Measurements from ENCODE around the gene RAPGEF3. TPM values are rescaled to one million over a fixed set of nuclear protein-coding genes. Genes with fewer than 3 reads are reported as not detected.

RAPGEF3 gene
- total and polyA plus RNA-seq, 2 of the 8 experiments (the other 6 are each of a cell fraction or from before 2014, with no cell fraction given): 5.0 to 9.4 TPM

DNA sequence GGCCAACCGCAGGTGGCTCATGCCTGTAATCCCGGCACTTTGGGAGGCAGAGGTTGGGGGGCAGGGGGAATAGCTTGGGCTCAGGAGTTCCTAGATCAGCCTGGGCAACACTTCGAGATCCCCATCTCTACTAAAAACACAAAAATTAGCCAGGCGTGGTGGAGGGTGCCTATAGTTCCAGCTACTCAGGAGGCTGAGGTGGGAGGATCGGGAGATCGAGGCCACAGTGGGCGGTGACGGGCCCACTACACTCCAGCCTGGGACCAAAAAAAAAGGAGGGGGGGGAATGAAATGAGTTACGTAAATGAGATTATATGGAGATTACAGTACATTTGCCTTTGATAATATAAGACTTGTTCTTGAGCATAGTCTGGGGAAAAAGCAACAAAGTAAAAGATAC lies 54.0 kb downstream of the RAPGEF3 start (continued):
- TF ChIP-seq CTCF (IDR thresholded peaks at IDR 0.05; ENCODE audit: control extremely low read depth in 1 of 3, insufficient read depth in 1 of 3, low read depth in 1 of 3, low read length in 3 of 3): no peak
- no peak for TF ChIP-seq MAFK (IDR thresholded peaks at IDR 0.05; ENCODE audit: low read depth, low read length)
- no peak for TF ChIP-seq TAF1 (IDR thresholded peaks at IDR 0.05; ENCODE audit: low read depth, low read length)
- TF ChIP-seq JUN (IDR thresholded peaks at IDR 0.05; ENCODE audit: low read depth, low read length): no peak
- TF ChIP-seq CHD2 (IDR thresholded peaks at IDR 0.05; ENCODE audit: low read length): no peak
- TF ChIP-seq CHD1 (IDR thresholded peaks at IDR 0.05; ENCODE audit: low read depth, low read length): no peak
- no peak for TF ChIP-seq PHF8 (conservative IDR thresholded peaks at IDR 0.05; ENCODE audit: low read depth, low read length)
- TF ChIP-seq SUZ12 (IDR thresholded peaks at IDR 0.05; ENCODE audit: low read length): no peak
- TF ChIP-seq NRF1 (IDR thresholded peaks at IDR 0.05; ENCODE audit: low read depth, low read length): no peak
- TF ChIP-seq EGR1 (IDR thresholded peaks at IDR 0.05; ENCODE audit: borderline replicate concordance, low read depth, low read length): no peak
- TF ChIP-seq CBX5 (IDR thresholded peaks at IDR 0.05; ENCODE audit: low read depth, low read length): no peak

All from H1 (cell line).